Uterus (tissue), 2 donors: ENCODE measurements around the gene MILR1.

ENCODE experiments used
- CTCF ChIP-seq, 4 experiments: fragments of 200-600 bp in 2 of 4; fragments of 450-650 bp in 2 of 4; sonication (generic) in 2 of 4; IDR thresholded peaks; one replicate each; pipeline ENCODE4 v1.5.1; 2016 to 2019; ENCODE audit warnings: antibody characterized with exemption in 4 of 4, mild to moderate bottlenecking in 2 of 4, moderate library complexity in 1 of 4
- POLR2A ChIP-seq, 2 donors: fragments of 450-650 bp; IDR thresholded peaks; one replicate each; pipeline ENCODE4 v1.6.1; 2016; ENCODE audit warnings: antibody characterized with exemption in 2 of 2, mild to moderate bottlenecking in 1 of 2, moderate library complexity in 1 of 2

- TF ChIP-seq POLR2A (IDR thresholded peaks at IDR 0.05) (peak; percentile 86 to 92), CTCF (IDR thresholded peaks at IDR 0.05) (no peak)
Measured at GRCh38 chr17:64506201-64506575, 57.3 kb downstream of the MILR1 start, which contains the start of gene DDX5.
